IMR-90 (cell line): Measurements from ENCODE around the gene SEC61B. TPM values are rescaled to one million over a fixed set of nuclear protein-coding genes. Genes with fewer than 3 reads are reported as not detected.

Experiments
- ATAC-seq: fragments of 200-7000 bp; cut with Tn5 transposase; 2 replicates; pipeline ENCODE4 v1.9.1; 2020; ENCODE audit warnings: low read depth, mild to moderate bottlenecking, moderate library complexity
- BruUV-seq: library from RNA; stranded (reverse); fragments of 400-500 nt; replicated peaks from 2 replicates; lab custom pipeline; 2021; lab: Mats Ljungman, UMichigan
- CTCF ChIA-PET: fragments of 300-600 bp; formaldehyde crosslinking; extraction: SDS; loops from one replicate; lab custom pipeline; 2021; ENCODE audit warnings: antibody characterized with exemption; lab: Yijun Ruan, JAX
- POLR2A ChIA-PET: fragments of 300-600 bp; sonication (Branson Sonifier 250); formaldehyde crosslinking; loops from one replicate; lab custom pipeline; 2022; ENCODE audit warnings: antibody characterized with exemption; ENCODE audit not compliant: unreplicated experiment; lab: Charles Lee
- DNase-seq: peaks from one replicate; pipeline ENCODE4 v3.0.0; 2013
- H2AFZ ChIP-seq: replicated peaks from 2 replicates; pipeline ENCODE3; 2013; ENCODE audit warnings: low read length, mild to moderate bottlenecking; ENCODE audit not compliant: poor library complexity
- H2AK5ac ChIP-seq: 2 replicates; pipeline ENCODE4 v1.6.1; 2013; ENCODE audit warnings: low read depth, low read length, inconsistent platforms
- H2AK9ac ChIP-seq: replicated peaks from 2 replicates; pipeline ENCODE3; 2013; ENCODE audit warnings: mild to moderate bottlenecking, low read depth, low read length, moderate library complexity; ENCODE audit not compliant: poor library complexity
- H2BK120ac ChIP-seq: 2 replicates; pipeline ENCODE4 v1.6.1; 2013; ENCODE audit warnings: low read depth, low read length, inconsistent platforms
- H2BK15ac ChIP-seq: 3 replicates; pipeline ENCODE4 v1.6.1; 2013; ENCODE audit warnings: low read depth, low read length, inconsistent platforms
- H2BK20ac ChIP-seq: 2 replicates; pipeline ENCODE4 v1.6.1; 2013; ENCODE audit warnings: low read depth, mild to moderate bottlenecking, inconsistent platforms, low read length, moderate library complexity
- H2BK5ac ChIP-seq: 2 replicates; pipeline ENCODE4 v1.6.1; 2013; ENCODE audit warnings: mild to moderate bottlenecking, low read depth, low read length, inconsistent platforms; ENCODE audit not compliant: poor library complexity, severe bottlenecking
- H3K14ac ChIP-seq: replicated peaks from 2 replicates; pipeline ENCODE4 v1.6.1; 2013; ENCODE audit warnings: low read depth, low read length, inconsistent platforms
- H3K18ac ChIP-seq: 2 replicates; pipeline ENCODE4 v1.6.1; 2013; ENCODE audit warnings: low read depth, low read length, control low read depth
- H3K23ac ChIP-seq: 2 replicates; pipeline ENCODE4 v1.6.1; 2013; ENCODE audit warnings: low read depth, low read length, inconsistent platforms
- H3K27ac ChIP-seq: 2 replicates; pipeline ENCODE4 v1.5.1; 2013; ENCODE audit warnings: mild to moderate bottlenecking, control low read depth, low read length; ENCODE audit not compliant: insufficient read depth
- H3K27me3 ChIP-seq: 2 replicates; pipeline ENCODE4 v1.6.1; 2013; ENCODE audit warnings: low read length; ENCODE audit not compliant: control insufficient read depth, insufficient read depth
- H3K36me3 ChIP-seq: 2 replicates; pipeline ENCODE4 v1.6.1; 2013; ENCODE audit warnings: low read length, mixed read lengths; ENCODE audit not compliant: control insufficient read depth, insufficient read depth
- H3K4ac ChIP-seq: 2 replicates; pipeline ENCODE4 v1.6.1; 2013; ENCODE audit warnings: low read depth, low read length, inconsistent platforms
- H3K4me1 ChIP-seq: 2 replicates; pipeline ENCODE4 v1.6.1; 2013; ENCODE audit warnings: low read length, mixed read lengths; ENCODE audit not compliant: control insufficient read depth, insufficient read depth
- H3K4me2 ChIP-seq: 2 replicates; pipeline ENCODE4 v1.6.1; 2013; ENCODE audit warnings: low read depth, mild to moderate bottlenecking, control low read depth, low read length, moderate library complexity
- H3K4me3 ChIP-seq: 2 replicates; pipeline ENCODE4 v1.5.1; 2013; ENCODE audit warnings: low read depth, mild to moderate bottlenecking, control low read depth, low read length, moderate library complexity; ENCODE audit not compliant: insufficient read depth
- H3K56ac ChIP-seq: 2 replicates; pipeline ENCODE4 v1.6.1; 2013; ENCODE audit warnings: low read length, inconsistent platforms; ENCODE audit not compliant: insufficient read depth; ENCODE audit errors: extremely low read depth
- H3K79me1 ChIP-seq, 2 experiments: 2 replicates each; pipeline ENCODE4 v1.6.1; 2013; ENCODE audit warnings: low read length in 2 of 2, inconsistent platforms in 1 of 2, low read depth in 1 of 2
- H3K9ac ChIP-seq: 2 replicates; pipeline ENCODE4 v1.6.1; 2013; ENCODE audit warnings: low read depth, low read length, control low read depth
- H3K9me1 ChIP-seq: 2 replicates; pipeline ENCODE4 v1.6.1; 2013; ENCODE audit warnings: low read length, inconsistent platforms; ENCODE audit not compliant: insufficient read depth
- H3K9me3 ChIP-seq: 2 replicates; pipeline ENCODE4 v1.6.1; 2013; ENCODE audit warnings: low read length; ENCODE audit not compliant: control insufficient read depth, insufficient read depth
- H4K20me1 ChIP-seq: 2 replicates; pipeline ENCODE4 v1.6.1; 2013; ENCODE audit warnings: low read length, inconsistent platforms; ENCODE audit not compliant: insufficient read depth
- H4K5ac ChIP-seq: 2 replicates; pipeline ENCODE4 v1.6.1; 2013; ENCODE audit warnings: mild to moderate bottlenecking, low read depth, low read length, control low read depth
- H4K8ac ChIP-seq, 2 experiments: 2 replicates each; pipeline ENCODE4 v1.6.1; 2013; ENCODE audit warnings: low read depth in 2 of 2, low read length in 2 of 2, control low read depth in 1 of 2, inconsistent platforms in 1 of 2
- H4K91ac ChIP-seq: 2 replicates; pipeline ENCODE4 v1.6.1; 2013; ENCODE audit warnings: low read depth, low read length, inconsistent platforms; ENCODE audit not compliant: insufficient read depth
- CEBPB ChIP-seq: IDR thresholded peaks from 2 replicates; pipeline ENCODE4 v1.6.1; 2012; ENCODE audit warnings: low read depth, low read length, improper control_type of control experiment
- MAZ ChIP-seq: IDR thresholded peaks from 2 replicates; pipeline ENCODE4 v1.6.1; 2012; ENCODE audit warnings: low read depth, mild to moderate bottlenecking, low read length, improper control_type of control experiment, moderate library complexity, borderline replicate concordance
- WGBS, 2 experiments: methylation state at CpG; one replicate each; pipeline versions ENCODE4 v1.1.5 to v1.1.7; 2013; ENCODE audit warnings: missing lambda C conversion rate in 2 of 2; ENCODE audit not compliant: insufficient read length in 1 of 2; ENCODE audit errors: extremely low coverage in 2 of 2; 5-methylcytosine and 5-hydroxymethylcytosine counted together
- dilution Hi-C: fragments of 300-500 bp; cut with HindIII; formaldehyde crosslinking; loops from one replicate; pipeline ENCODE4 v1.14.3; 2018; ENCODE audit warnings: low sequenced_read_pairs; ENCODE audit not compliant: unreplicated experiment
- in situ Hi-C: fragments of 300-500 bp; cut with MboI; formaldehyde crosslinking; loops from 3 replicates; pipeline ENCODE4 v1.14.3; 2019; ENCODE audit warnings: low sequenced_read_pairs, inconsistent platforms, mixed read lengths
- intact Hi-C: fragments of 100-400 bp; cut with micrococcal nuclease; formaldehyde crosslinking; loops from 2 replicates; pipeline ENCODE4 v1.10.0; 2022
- polyA plus RNA-seq, 3 experiments: library from polyadenylated mRNA; depleted of rRNA; stranded (reverse); fragments of >200 nt; gene quantifications; 2 replicates each; pipeline ENCODE4 v1.2.3, GENCODE V29; 2012; ENCODE audit warnings: low replicate concordance in 1 of 3
- total RNA-seq: library from RNA; depleted of rRNA; stranded (reverse); fragments of >200 nt; gene quantifications from 2 replicates; pipeline ENCODE4 v1.2.3, GENCODE V29; 2012

The SEC61B gene
- total and polyA plus RNA-seq, 2 of the 4 experiments (the other 2 are of a cell fraction) = 180 to 281 TPM

GRCh38 chr9:99216073-99216472 is 6.0 kb upstream of the SEC61B start:
- peaks cover 3% of the 10 kb centered on the region; the same call in 1 of the 2 replicates for H3K9me1 ChIP-seq
- H4K91ac ChIP-seq = no peak overlapping the region
- H2AFZ ChIP-seq = no peak overlapping the region
- H3K36me3 ChIP-seq = peaks cover 15% of the 10 kb centered on the region
- H2BK15ac ChIP-seq = no peak overlapping the region
- BruUV-seq = no TSS peak
- H2BK20ac ChIP-seq = no peak overlapping the region
- no peak overlapping the region for H2BK120ac ChIP-seq
- H3K4me3 ChIP-seq = no peak overlapping the region
- H3K9me3 ChIP-seq = peaks cover 6% of the 10 kb centered on the region
- no peak overlapping the region for H3K4me2 ChIP-seq
- H2AK9ac ChIP-seq = no peak overlapping the region
- no CpG with 5 or more reads among the region's 1 CpG for WGBS, 2 experiments
- H3K79me1 ChIP-seq = peaks cover 30 to 55% of the 10 kb centered on the region in 2 experiments
- no peak overlapping the region for H3K4ac ChIP-seq
- no peak overlapping the region for H3K18ac ChIP-seq
- no peak overlapping the region for H2BK5ac ChIP-seq
- dilution Hi-C loops = no loop called here
- intact Hi-C loops = no loop called here
- ChIA-PET CTCF (no interaction called here), POLR2A (no interaction called here)
- no peak overlapping the region for H4K8ac ChIP-seq
- H3K27me3 ChIP-seq = no peaks in the 10 kb centered on the region
- no peak overlapping the region for H3K27ac ChIP-seq
- no peak overlapping the region for H3K23ac ChIP-seq
- no peak for ATAC-seq
- no peak overlapping the region for H4K5ac ChIP-seq
- H3K56ac ChIP-seq = no peak overlapping the region
- H3K4me1 ChIP-seq = no peaks in the 10 kb centered on the region; the same call in 1 of the 2 replicates
- in situ Hi-C loops = no loop called here
- peaks cover 35% of the 10 kb centered on the region for H4K20me1 ChIP-seq
- H3K14ac ChIP-seq = no peak overlapping the region
- H2AK5ac ChIP-seq = no peak overlapping the region
- no peak overlapping the region for H3K9ac ChIP-seq
- DNase-seq = no peak
- TF ChIP-seq CEBPB (no peak), MAZ (no peak)
